NCI-H748 (cell line): ENCODE measurements around the gene DOK7.

Experiments used
- DNase-seq: peaks from one replicate; lab custom pipeline; 2025; ENCODE audit not compliant: unreplicated experiment; lab: John Stamatoyannopoulos, UW

Gene DOK7

GRCh38 chr4:3473181-3473950 lies 10.3 kb downstream of the DOK7 start:
- no peak for DNase-seq

GRCh38 chr4:3473996-3474765 lies 11.1 kb downstream of the DOK7 start:
- no peak for DNase-seq

GRCh38 chr4:3475041-3475712 lies 12.1 kb downstream of the DOK7 start:
- DNase-seq, result no peak

DNA sequence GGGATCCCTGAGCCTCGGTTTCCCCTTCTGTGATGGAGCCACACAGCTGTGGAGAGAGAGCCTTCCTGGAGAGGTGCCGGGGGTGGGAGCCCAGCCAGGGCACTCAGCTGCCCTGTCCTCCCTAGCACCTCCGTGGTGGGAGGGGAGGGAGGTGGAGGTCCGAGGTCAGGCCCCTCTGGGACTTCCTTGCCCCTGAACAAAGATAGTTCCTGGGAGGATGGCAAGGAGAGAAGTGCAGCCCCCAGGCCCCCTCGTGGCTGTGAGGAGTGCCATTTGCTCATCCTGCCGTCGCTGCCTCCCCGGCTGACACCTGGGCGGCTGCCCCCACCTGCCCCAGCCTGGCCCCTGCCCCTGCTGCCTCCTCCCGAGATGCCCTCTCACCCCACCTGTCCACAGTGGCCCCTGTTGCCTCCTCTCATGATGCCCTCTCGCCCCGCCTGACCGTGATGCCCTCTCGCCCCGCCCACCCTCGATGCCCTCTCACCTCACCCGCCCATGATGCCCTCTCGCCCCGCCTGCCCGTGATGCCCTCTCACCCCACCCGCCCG lies 12.7 kb downstream of the DOK7 start:
- DNase-seq, result no peak

- no peak for DNase-seq
These were observed 13.2 kb downstream of the DOK7 start for GRCh38 chr4:3476341-3476747.

DNA sequence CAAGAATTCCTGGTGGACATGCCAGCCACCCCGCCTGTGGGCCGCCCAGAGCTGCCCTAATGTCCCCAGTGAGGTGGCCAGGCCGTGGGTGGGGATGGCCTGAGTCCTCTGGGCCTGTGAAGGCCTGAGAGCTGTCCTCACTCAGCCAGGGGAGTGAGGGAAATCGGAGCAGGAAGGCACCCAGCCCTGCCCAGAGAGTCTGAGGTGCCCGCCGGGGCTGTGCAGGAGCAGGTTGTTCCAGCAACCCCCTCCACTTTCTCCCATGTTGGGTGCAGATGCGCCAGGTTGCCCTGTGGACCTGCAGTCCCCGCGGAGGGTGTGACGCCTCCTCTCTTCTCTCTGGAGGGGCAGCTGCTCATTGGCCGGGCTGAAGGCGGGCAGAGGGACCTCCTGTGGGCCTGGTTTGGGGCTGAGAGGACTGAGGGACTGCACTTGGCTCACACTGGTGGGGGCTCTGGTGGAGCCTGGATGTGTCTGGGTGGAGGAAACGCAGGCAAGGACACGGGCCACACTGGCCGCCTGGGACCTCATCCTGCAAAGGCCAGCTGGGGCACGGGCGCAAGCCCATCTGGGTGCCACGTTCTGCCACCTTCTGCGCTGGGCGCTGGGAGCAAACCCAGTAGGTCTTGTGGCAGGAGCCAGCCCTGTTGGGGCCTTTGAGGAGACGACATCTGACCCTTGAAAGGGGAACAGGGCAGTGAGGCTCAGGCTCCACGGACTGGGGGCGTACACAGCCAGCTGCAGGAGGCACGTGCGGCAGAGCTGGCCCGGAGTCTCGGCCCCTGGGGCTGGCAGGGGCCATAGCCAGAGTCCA lies 14.0 kb downstream of the DOK7 start:
- DNase-seq, result no peak

GRCh38 chr4:3477750-3478430 lies 14.8 kb downstream of the DOK7 start:
- DNase-seq, result no peak

- DNase-seq, result no peak
These were observed 15.6 kb downstream of the DOK7 start for GRCh38 chr4:3478446-3479357.

- DNase-seq, result no peak
These were observed 16.4 kb downstream of the DOK7 start for GRCh38 chr4:3479358-3480101.

GRCh38 chr4:3480528-3481112 lies 17.5 kb downstream of the DOK7 start:
- peak; percentile 32 for DNase-seq

DNA sequence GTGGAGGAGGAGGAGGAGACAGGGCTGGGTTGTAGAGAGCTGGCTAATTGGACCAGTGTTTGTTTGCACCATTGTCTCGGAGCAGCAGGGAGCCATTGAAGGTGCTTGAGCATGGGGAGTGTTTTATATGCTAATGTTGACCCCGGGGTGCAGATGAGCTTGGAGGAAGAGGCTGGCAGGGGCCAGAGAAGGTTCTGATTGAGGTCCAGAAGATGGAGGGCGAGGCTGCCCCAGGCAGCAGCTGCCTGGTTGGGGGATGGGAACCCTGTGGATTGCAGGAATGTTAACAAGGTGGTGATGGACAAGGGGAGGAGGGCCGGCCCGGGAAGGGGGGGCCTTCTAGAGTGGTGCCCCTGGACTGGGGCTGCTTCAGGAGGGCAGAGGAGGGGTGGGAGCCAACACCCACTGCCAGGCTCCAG lies 18.0 kb downstream of the DOK7 start:
- peak; percentile 38 for DNase-seq

DNA sequence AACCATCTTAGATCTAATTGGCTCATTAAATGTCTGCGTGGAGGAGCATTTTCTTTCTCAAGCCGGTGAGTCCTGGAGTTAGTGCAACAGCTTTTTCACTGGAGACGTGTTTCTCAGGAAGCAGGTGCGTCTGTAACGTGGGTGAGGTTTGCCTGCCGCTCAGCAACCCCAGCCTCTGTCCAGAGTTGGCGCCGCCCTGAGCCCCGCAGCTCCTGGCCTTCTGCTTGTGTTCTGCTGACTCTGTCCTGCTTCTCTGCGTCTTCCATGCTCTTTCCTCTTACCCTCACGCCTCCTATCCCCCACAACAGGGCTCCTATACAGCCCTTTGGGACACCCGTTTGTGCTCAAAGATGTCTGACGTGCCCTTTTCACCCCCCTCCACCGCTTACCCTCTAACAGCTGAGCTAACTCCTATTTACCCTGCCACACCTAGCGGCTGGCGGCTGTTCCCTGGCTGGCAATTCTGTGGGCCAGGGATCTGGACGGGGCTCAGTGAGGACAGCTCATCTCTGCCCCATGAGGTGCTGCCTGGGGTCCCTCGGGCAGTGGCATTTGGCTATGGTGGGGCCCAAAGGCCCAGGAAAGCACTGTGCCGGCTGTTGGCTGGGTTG lies 18.8 kb downstream of the DOK7 start:
- peak; percentile 0 for DNase-seq

DNA sequence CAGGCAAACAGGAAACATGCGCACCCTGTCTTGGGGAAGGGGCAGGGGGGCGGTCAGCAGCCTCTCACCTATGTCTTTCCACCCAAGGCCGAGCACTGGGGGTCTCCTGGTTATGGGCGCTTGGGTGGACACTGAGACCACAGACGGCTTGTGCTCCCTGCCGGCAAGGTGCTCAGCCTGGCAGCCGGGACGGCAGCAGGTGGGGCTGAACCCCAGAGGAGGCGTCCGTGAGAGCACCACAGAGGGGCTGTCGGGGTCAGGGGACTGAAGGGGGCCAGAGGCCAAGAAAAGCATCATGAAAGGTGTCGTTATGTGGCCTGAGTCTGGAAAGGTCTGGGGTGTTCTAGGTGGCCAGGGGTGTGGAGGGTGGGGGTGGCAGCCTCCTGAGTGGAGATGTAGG lies 19.6 kb downstream of the DOK7 start:
- no peak for DNase-seq

- DNase-seq, result no peak
These were observed 20.4 kb downstream of the DOK7 start for GRCh38 chr4:3483471-3483921.

DNA sequence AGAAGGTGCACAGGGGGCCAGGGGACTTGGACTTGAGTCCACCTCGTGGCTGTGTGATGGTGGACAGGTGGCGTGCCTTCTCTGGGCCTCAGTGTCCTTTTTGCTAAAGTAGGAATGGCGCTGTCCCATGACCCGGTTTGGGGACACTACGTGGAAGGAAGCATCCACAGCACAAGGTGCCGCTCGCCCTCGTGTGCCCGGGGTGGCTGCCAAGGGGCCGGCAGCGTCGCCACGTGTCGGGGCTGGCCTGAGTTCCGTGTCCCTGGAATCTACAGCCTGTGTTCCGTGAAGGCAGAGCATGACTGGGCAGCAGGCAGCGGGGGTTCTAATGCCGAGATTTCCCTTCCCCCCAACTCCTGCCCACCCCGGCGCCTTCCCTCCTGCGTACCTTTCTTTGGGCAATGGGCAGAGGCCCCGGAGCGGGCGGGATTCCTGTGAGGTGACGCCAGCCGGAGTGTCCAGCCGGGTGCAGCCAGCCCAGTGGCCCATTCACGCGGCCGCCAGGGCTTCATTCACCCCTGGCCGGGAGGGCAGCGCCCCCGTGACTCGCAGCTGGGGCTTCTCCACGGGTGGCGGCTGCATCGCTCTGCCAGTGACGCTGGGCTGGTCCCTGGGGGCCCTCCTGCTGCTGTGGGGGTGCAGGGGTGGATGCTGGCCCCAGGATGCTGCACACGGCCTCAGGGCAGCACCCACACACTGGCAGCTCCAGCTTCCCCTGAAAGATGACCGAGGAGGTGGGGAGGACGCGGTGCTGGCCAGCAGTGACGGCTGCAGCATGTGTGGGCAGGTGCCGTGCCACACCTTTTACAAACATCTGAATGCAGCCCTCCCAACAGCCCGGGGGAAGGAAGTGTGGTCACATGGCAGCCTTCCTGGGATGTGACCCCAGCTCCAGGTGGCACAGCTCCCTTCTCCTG lies 21.2 kb downstream of the DOK7 start:
- peak; percentile 68 for DNase-seq

DNA sequence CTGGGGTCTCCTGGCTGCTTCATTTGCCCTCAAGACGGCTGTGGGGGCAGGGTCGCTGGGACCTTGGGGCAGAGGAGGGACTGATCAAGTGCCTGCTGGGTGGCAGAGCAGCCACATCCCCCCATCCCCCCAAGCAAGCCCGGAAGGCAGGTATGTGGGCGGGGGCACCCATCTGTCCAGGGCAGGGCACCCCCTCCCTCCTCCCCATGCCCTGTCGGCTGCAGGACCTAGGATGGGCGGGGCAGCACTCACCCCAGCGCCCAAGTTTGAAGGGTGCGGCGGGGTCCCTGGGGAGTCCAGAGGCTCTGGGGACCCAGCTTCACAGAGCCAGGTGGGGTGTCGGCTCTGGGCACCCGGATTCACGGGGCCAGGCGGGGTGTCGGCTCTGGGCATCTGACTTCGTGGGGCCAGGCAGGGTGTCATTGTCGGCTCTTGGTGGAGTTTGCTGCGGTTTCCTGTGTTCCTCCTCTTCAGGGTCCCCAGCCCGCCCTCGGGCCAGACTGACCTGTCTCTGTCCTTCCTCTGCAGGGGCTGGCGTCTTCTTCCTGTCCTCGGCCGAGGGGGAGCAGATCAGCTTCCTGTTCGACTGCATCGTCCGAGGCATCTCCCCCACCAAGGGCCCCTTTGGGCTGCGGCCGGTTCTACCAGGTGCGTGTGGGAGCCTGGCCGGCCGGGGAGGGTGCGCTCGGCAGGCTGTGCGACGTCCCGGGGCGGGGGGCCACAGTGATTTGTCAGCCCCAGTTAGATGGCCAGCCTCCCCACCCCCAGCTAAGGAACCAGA lies 22.1 kb downstream of the DOK7 start:
- no peak for DNase-seq
